ENCODE data around the gene QRSL1.
"Not testable (repeated sequence)": the region's sequence is repeated elsewhere in the genome, so short reads cannot be mapped to it uniquely, and the experiment has no call there.

The QRSL1 gene

GRCh38 chr6:106671651-106672050 is 42.3 kb downstream of the QRSL1 start:
- in situ Hi-C loops (cut with HindIII; ENCODE audit: low sequenced_read_pairs): no loop called here

- in situ Hi-C loops (cut with HindIII; ENCODE audit: low sequenced_read_pairs): no loop called here
Measured at GRCh38 chr6:106674541-106675229, 45.3 kb downstream of the QRSL1 start.

- in situ Hi-C loops (cut with HindIII; ENCODE audit: low sequenced_read_pairs): no loop called here
Measured at GRCh38 chr6:106677282-106677681, 47.9 kb downstream of the QRSL1 start.

DNA sequence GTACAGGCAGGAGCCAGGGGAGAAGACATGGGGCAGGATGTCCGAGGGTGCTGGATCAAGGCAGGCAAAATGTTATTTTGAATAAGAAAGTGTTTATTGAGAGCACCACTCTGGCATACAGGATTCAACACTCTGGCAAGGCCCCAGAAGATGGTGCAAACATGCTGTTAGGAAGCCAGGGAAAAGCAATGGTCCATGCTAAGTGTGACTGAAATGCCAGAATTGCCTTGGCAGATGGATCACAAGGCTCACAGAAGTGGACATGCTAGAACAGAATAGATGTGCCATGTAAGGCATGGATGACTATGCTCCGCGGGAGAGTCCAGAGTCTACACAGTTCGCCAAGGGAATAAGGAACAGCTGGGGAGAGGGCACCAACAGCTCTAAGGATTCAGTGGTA is 54.6 kb downstream of the QRSL1 start:
- in situ Hi-C loops (cut with HindIII; ENCODE audit: low sequenced_read_pairs): no loop called here

DNA sequence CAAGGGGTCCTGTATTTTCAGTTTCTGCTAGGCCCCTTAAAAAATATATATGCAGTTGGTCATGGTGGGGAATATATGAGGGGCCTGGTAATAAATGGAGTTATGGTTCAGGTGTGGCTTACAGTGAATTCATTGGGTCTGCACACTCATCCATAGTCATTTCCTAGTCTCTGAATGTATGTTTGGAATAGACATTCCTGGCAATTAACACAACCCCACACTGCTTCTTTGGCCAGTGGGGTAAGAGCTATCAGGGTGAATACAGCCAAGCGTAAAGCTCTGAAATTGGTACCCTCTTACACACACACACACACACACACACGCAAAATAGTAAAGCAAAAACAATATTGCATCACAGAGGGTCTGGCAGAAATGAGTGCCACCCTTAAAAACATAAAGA is 56.5 kb downstream of the QRSL1 start:
- in situ Hi-C loops (cut with HindIII; ENCODE audit: low sequenced_read_pairs): no loop called here

- in situ Hi-C loops (cut with HindIII; ENCODE audit: low sequenced_read_pairs): no loop called here
Measured at GRCh38 chr6:106688177-106688951, 59.0 kb downstream of the QRSL1 start.

DNA sequence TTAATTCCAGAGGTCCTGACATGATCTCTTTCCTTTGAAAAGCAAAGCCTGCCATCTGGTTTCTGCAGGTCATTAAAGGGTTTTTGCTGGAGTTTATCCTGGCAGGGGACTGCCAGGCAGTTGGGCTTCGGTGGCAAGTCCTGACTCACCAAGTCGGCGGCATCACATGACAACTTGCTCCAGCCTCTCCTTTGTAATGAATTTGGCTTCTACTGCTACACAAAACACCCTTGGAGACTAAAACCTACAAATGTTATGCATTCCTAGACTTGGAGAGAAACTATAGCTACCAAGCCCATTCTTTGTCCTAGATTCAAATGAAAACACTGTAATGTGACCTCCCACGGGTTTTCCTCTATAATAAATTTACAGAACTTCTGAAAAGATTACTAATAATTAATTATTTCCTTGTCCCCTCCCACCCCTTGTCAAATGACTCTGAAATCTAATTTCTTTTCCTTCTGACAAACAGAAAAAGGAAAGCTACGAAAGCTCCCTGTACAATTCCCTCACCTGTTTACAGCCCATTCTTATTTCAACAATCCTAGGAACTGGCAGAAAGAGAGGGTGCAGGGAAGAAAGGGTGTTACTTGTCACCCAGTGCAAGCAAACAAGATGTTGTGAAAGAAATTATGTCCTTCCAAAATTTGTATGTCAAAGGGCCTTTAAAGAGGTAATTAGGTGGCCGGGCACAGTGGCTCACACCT is 62.9 kb downstream of the QRSL1 start:
- in situ Hi-C loops (cut with HindIII; ENCODE audit: low sequenced_read_pairs): no loop called here

DNA sequence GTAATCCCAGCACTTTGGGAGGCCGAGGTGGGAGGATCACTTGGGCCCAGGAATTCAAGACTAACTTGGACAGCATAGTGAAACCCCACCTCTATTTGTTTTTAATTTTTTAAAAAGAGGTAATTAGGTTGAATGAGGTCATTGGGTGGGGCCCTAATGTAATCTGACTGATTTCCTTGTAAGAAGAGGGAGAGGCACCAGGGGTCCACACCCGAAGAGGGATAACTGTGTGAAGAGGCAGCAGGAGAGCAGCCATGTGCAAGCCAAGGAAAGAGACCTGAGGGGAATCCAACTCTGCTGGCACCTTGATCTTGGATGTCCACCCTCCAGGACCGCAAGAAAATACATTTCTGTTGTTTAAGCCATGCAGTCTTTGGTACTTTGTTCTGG is 63.4 kb downstream of the QRSL1 start:
- in situ Hi-C loops (cut with HindIII; ENCODE audit: low sequenced_read_pairs): no loop called here

DNA sequence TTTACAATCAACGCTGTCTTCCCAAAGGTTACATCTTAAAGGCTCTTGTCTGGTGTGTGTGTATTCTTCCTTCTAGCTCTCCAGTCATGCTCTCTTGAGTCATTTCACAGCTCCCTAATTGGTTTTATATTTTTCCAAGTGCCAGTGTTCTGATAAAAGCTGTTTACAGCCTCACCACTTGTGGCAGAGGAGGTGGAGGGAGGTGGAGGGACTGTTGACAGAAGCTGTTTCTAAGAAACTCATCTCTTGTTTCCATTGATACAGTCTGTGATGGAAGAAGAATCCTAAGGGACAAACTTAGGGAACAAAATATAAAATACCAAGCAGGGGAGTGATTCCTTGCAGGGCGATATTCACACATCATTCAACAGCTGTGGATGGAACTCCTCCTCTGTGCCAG is 64.0 kb downstream of the QRSL1 start:
- in situ Hi-C loops (cut with HindIII; ENCODE audit: low sequenced_read_pairs): no loop called here

GRCh38 chr6:106694343-106694742 is 65.0 kb downstream of the QRSL1 start:
- in situ Hi-C loops (cut with HindIII; ENCODE audit: low sequenced_read_pairs): no loop called here

GRCh38 chr6:106700581-106700980 is 71.2 kb downstream of the QRSL1 start:
- in situ Hi-C loops (cut with HindIII; ENCODE audit: low sequenced_read_pairs): no loop called here

DNA sequence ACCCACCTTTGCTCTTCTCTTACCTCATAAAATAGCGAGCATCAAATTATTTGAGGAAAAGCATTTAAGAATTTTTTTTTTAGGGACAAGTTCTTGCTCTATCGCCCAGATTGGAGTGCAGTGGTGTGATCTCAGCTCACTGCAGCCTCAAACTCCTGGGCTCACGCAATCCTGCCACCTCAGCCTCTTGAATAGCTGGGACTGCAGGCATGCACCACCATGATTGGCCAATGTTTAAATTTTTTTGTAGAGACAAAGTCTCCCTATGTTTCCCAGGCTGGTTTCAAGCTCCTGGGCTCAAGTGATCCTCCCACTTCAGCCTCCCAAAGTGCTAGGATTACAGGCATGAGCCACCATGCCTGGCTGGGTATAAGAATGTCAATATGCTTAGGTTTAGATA is 71.8 kb downstream of the QRSL1 start:
- in situ Hi-C loops (cut with HindIII; ENCODE audit: low sequenced_read_pairs): not testable (repeated sequence)

DNA sequence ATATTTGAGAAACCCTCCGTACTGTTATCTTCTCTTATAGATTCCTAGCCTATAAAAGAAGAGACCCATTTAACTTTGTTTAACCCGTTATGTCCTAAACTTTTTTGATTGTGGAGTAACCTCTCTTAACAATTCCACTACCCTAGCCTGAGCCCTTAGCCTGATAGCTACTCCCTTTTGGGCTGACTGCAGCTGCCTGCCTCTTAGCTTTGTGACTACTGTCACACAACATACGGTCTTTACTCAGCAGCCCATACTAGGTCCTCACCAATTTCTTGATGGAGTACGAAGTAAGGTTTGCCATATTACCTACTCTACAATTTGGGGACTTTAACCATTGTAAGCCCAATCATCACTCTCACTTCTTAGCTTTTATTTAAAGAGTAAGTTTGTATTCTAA is 72.7 kb downstream of the QRSL1 start:
- in situ Hi-C loops (cut with HindIII; ENCODE audit: low sequenced_read_pairs): no loop called here

DNA sequence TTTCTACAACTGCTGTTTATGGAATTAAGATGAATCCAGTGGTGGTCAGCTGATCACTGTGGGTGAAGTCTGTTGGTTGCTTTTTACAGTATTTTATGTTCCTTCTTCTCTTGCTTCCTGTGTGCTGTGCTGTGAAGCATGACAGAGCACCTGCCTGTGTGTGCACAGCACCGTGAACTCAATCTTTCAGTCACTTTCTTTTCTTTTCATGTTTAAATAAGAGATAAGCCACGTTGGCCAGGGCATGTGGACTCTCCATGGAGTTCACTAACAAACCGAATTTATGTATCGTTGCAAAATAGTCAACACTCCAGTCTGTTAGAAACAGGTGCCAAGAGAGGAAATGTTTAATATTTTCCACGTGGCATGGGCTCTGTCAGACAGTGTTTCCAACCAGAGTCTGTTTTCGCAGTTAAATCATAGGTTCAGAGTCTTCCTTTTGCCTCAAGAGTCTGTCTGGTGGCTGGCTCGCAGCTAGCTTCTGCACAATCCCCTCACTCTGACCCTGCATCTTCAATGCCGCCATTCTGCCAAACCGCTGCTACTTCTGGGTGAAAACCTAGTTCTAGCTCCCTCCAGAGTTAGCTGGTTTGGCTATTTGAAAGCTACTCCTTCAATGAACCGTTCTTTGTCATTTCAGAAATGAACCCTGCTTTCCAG is 73.2 kb downstream of the QRSL1 start:
- in situ Hi-C loops (cut with HindIII; ENCODE audit: low sequenced_read_pairs): no loop called here

DNA sequence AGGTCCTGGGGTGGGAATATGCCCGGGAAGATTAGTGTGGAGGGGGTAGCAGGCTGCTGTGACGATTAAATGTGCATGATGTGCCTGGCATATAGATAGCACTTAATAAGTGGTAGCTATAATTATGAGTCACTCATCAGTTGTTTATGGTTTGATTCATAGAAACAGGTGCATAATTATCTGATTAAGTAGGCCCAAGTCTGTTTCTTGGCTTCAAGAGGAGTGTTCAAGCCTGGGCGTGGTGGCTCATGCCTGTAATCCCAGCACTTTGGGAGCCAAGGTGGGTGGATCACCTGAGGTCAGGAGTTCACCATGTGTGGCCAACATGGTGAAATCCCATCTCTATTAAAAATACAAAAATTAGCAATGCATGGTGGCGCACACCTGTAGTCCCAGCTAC is 74.9 kb downstream of the QRSL1 start:
- in situ Hi-C loops (cut with HindIII; ENCODE audit: low sequenced_read_pairs): no loop called here

GRCh38 chr6:106705156-106705555 is 75.8 kb downstream of the QRSL1 start:
- in situ Hi-C loops (cut with HindIII; ENCODE audit: low sequenced_read_pairs): no loop called here

- in situ Hi-C loops (cut with HindIII; ENCODE audit: low sequenced_read_pairs): no loop called here
Measured at GRCh38 chr6:106710580-106710979, 81.2 kb downstream of the QRSL1 start.

GRCh38 chr6:106714281-106714680 is 84.9 kb downstream of the QRSL1 start:
- in situ Hi-C loops (cut with HindIII; ENCODE audit: low sequenced_read_pairs): no loop called here

DNA sequence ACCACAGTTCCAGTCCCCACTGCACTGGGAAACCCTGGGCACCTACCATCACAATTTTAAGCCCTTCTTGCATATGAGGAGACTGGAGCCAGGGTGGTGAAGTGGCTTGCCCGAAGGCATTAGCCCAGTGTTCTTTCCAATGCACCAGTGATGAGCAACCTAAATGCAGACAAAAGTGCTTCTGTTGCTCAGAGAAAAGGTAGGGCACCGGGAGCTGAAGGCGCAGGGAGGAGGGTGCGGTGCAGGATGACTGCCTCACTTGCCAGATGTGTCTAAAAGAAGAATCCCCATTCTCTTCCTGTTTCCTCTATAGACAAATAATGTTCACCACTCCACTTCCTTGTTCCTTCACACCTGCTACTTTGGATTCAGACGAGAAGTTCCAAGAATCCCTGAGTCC is 86.5 kb downstream of the QRSL1 start:
- in situ Hi-C loops (cut with HindIII; ENCODE audit: low sequenced_read_pairs): no loop called here

DNA sequence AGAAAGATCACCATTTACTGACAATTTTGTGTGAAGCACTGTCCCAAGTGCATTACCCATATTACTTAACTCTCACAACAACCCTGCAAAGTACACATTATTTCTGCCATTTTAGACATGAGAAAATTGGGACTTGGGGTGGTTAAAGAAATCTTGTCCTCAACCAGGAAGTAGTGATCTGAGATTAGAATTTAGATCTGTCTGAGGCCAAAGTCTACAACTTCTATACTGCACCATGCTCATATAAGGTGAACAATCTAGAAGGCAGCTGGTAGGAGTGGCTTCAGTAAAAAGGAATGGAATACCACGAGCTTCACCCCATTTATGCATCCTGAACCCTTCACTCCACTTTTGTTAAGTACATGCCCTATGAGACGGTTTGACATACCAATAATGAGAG is 87.6 kb downstream of the QRSL1 start:
- in situ Hi-C loops (cut with HindIII; ENCODE audit: low sequenced_read_pairs): no loop called here

Measured in DLD1 (cell line).